Smooth muscle cell (in vitro differentiated cells): ENCODE data around the gene KCTD15. TPM values are rescaled to one million over a fixed set of nuclear protein-coding genes. Genes with fewer than 3 reads are reported as not detected.

Experiments used
- DNase-seq: peaks from one replicate; lab custom pipeline; 2025; ENCODE audit not compliant: unreplicated experiment; lab: John Stamatoyannopoulos, UW
- H2AFZ ChIP-seq: fragments of 200-600 bp; sonication (generic); 2 replicates; pipeline ENCODE4 v1.6.0; 2016; ENCODE audit warnings: antibody characterized with exemption, low read depth, mild to moderate bottlenecking
- H3F3A ChIP-seq: fragments of 200-600 bp; sonication (generic); 2 replicates; pipeline ENCODE4 v1.6.0; 2017; ENCODE audit warnings: antibody characterized with exemption, low read depth
- H3K27ac ChIP-seq: fragments of 200-600 bp; sonication (generic); 2 replicates; pipeline ENCODE4 v1.5.1; 2016; ENCODE audit warnings: low read depth, mild to moderate bottlenecking
- H3K27me3 ChIP-seq: fragments of 200-600 bp; sonication (generic); 2 replicates; pipeline ENCODE4 v1.6.1; 2016; ENCODE audit warnings: low read depth, mild to moderate bottlenecking
- H3K36me3 ChIP-seq: fragments of 200-600 bp; sonication (generic); 2 replicates; pipeline ENCODE4 v1.5.1; 2016; ENCODE audit warnings: low read depth
- H3K4me1 ChIP-seq: fragments of 200-600 bp; sonication (generic); 2 replicates; pipeline ENCODE4 v1.5.1; 2016; ENCODE audit warnings: low read depth
- H3K4me2 ChIP-seq: fragments of 200-600 bp; sonication (generic); 2 replicates; pipeline ENCODE4 v1.6.0; 2016; ENCODE audit warnings: mild to moderate bottlenecking
- H3K4me3 ChIP-seq: fragments of 200-600 bp; sonication (generic); 2 replicates; pipeline ENCODE4 v1.5.1; 2016; ENCODE audit warnings: mild to moderate bottlenecking
- H3K79me2 ChIP-seq: fragments of 200-600 bp; sonication (generic); 2 replicates; pipeline ENCODE4 v1.6.0; 2016; ENCODE audit warnings: low read depth, mild to moderate bottlenecking
- H3K9ac ChIP-seq: fragments of 200-600 bp; sonication (generic); 2 replicates; pipeline ENCODE4 v1.6.0; 2016; ENCODE audit warnings: low read depth
- H3K9me3 ChIP-seq: fragments of 200-600 bp; sonication (generic); replicated peaks from 2 replicates; pipeline ENCODE4 v1.5.1; 2016; ENCODE audit warnings: low read depth
- H4K20me1 ChIP-seq: fragments of 200-600 bp; sonication (generic); 2 replicates; pipeline ENCODE4 v1.6.0; 2016; ENCODE audit warnings: low read depth
- WGBS: methylation state at CpG from one replicate; pipeline ENCODE4 v1.1.7; 2016; ENCODE audit warnings: low lambda C conversion rate; 5-methylcytosine and 5-hydroxymethylcytosine counted together
- polyA plus RNA-seq: library from polyadenylated mRNA; unstranded; fragments of >200 nt; fragmentation: Nextera tagmentation; extraction: Ambion mirVana; gene quantifications from 2 replicates; pipeline ENCODE4 v1.2.1, GENCODE V29; 2016
- total RNA-seq: library from RNA; depleted of rRNA; stranded (reverse); fragments of >200 nt; gene quantifications from 2 replicates; pipeline ENCODE4 v1.2.3, GENCODE V29; 2014
- TF ChIP-seq, protein P1 (sequence below): fragments of 200-600 bp; sonication (generic); IDR thresholded peaks from 2 replicates; pipeline ENCODE4 v1.5.1; 2017; ENCODE audit warnings: borderline replicate concordance, mild to moderate bottlenecking, antibody characterized with exemption; ENCODE audit not compliant: insufficient read depth, poor library complexity, severe bottlenecking

Gene KCTD15
- total and polyA plus RNA-seq, 2 experiments from 2014 or later: 9.6 to 54.3 TPM

DNA sequence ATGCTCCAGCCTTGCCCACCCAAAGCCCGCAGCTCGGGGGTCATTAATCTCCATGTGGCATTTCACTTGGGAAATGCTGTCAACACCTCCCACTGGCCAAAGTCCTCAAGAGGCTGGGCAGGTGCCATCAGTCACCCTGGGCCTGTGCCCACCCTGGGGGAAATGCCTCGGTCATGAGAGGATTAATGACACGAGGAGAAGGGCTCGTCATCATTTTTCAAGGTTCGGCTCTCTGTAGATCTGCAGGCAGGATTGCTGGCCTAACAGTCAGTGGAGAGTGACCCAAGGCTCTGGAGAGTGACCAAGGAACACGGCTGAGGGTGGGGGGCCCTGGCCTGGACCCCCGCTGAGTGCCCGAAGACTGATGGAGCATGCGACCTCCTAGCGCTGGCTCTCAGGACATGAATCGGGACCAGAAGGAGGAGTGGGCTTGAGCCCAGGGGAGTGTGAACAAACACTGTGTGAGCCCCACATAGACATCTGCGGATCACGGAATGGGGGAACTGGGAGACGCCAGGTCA lies 15.2 kb upstream of the KCTD15 start:
- TF ChIP-seq, protein P1, sequence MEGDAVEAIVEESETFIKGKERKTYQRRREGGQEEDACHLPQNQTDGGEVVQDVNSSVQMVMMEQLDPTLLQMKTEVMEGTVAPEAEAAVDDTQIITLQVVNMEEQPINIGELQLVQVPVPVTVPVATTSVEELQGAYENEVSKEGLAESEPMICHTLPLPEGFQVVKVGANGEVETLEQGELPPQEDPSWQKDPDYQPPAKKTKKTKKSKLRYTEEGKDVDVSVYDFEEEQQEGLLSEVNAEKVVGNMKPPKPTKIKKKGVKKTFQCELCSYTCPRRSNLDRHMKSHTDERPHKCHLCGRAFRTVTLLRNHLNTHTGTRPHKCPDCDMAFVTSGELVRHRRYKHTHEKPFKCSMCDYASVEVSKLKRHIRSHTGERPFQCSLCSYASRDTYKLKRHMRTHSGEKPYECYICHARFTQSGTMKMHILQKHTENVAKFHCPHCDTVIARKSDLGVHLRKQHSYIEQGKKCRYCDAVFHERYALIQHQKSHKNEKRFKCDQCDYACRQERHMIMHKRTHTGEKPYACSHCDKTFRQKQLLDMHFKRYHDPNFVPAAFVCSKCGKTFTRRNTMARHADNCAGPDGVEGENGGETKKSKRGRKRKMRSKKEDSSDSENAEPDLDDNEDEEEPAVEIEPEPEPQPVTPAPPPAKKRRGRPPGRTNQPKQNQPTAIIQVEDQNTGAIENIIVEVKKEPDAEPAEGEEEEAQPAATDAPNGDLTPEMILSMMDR: no peak
- Histone ChIP-seq H3K27ac (no peak overlapping the region), H3K79me2 (no peaks in the 10 kb centered on the region), H3F3A (no peaks in the 10 kb centered on the region), H2AFZ (no peak overlapping the region), H3K4me3 (no peak overlapping the region), H4K20me1 (no peaks in the 10 kb centered on the region), H3K9me3 (no peaks in the 10 kb centered on the region), H3K27me3 (no peaks in the 10 kb centered on the region), H3K9ac (no peak overlapping the region), H3K36me3 (no peaks in the 10 kb centered on the region), H3K4me2 (no peak overlapping the region), H3K4me1 (no peaks in the 10 kb centered on the region)
- no peak for DNase-seq
- WGBS: 87% methylated on average over 15 of the region's 15 CpGs

DNA sequence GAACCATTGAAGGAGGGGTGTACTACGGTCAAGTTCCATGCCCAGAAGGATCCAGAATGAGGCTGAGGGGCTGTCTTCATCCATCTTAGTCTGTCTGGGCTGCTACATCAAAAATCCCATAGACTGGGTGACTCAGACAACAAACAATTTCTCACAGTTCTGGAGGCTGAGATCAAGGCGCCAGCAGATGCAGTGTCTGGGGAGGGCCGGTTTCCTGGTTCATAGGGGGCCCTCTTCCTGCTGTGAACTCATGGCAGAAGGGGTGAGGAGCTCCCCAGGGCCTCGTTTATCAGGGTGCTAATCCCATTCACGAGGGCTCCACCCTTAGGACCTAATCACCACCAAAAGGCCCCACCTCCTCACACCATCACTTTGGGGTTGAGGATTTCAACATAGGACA lies 14.7 kb upstream of the KCTD15 start:
- Histone ChIP-seq H3K27ac (no peak overlapping the region), H3F3A (no peaks in the 10 kb centered on the region), H3K9ac (no peak overlapping the region), H3K27me3 (no peaks in the 10 kb centered on the region), H3K36me3 (no peaks in the 10 kb centered on the region), H2AFZ (no peak overlapping the region), H3K79me2 (no peaks in the 10 kb centered on the region), H4K20me1 (no peaks in the 10 kb centered on the region), H3K4me3 (no peak overlapping the region), H3K4me1 (no peaks in the 10 kb centered on the region), H3K9me3 (no peaks in the 10 kb centered on the region), H3K4me2 (no peak overlapping the region)
- TF ChIP-seq, protein P1: no peak
- DNase-seq: no peak
- WGBS: 22% methylated on average over 5 of the region's 5 CpGs

DNA sequence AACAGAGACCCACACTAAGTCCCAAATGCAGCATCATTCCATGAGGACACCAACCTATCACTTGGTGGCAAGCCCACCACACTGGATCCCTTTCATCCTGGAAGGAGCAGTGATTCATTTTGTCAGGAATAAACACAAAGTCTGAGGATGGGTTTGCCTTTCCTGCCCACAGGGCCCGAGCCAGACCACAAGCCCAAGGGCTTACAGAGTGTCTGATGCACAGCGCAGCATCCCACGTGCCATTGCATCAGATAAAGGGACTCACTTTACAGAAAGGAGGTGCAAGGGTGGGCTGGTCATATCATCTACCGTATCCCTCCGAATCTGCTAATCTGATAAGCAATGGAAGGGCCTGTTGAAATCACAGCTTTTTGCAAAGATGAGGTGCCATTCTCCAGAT lies 12.2 kb upstream of the KCTD15 start:
- Histone ChIP-seq H3K4me2 (no peak overlapping the region), H3K4me3 (no peak overlapping the region), H3K79me2 (no peaks in the 10 kb centered on the region), H3K27me3 (no peaks in the 10 kb centered on the region), H3K4me1 (no peaks in the 10 kb centered on the region), H3K27ac (no peak overlapping the region), H3F3A (no peaks in the 10 kb centered on the region), H2AFZ (no peak overlapping the region), H4K20me1 (no peaks in the 10 kb centered on the region), H3K36me3 (no peaks in the 10 kb centered on the region), H3K9ac (no peak overlapping the region), H3K9me3 (no peaks in the 10 kb centered on the region)
- WGBS: 46% methylated on average over 5 of the region's 5 CpGs
- TF ChIP-seq, protein P1: no peak
- no peak for DNase-seq

DNA sequence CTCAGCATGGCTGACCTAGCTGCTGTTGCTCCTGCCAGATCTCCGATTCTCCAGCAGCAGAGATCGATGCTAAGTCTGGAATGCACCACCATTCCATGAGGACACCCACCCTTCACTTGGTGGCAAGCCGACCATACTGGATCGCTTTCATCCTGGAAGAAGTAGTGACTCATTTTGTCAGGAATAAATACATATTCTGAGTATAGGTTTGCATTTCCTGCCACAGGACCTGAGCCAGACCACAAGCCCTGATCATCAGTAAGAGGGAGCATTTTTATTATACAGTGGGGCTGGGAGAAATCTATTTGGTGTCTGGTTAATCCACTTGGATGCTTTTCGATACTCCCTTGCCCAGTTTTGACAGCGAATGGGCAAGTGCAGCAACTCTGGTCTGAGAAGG lies 10.9 kb upstream of the KCTD15 start:
- 59% methylated on average over 6 of the region's 6 CpGs for WGBS
- no peaks in the 10 kb centered on the region for H3F3A ChIP-seq
- no peak overlapping the region for H3K4me3 ChIP-seq
- H3K4me2 ChIP-seq: no peak overlapping the region
- H3K27me3 ChIP-seq: no peaks in the 10 kb centered on the region
- no peak overlapping the region for H3K9ac ChIP-seq
- H3K4me1 ChIP-seq: no peaks in the 10 kb centered on the region
- no peaks in the 10 kb centered on the region for H3K79me2 ChIP-seq
- H3K36me3 ChIP-seq: no peaks in the 10 kb centered on the region
- H3K27ac ChIP-seq: no peak overlapping the region
- no peaks in the 10 kb centered on the region for H3K9me3 ChIP-seq
- TF ChIP-seq, protein P1: no peak
- no peak overlapping the region for H2AFZ ChIP-seq
- DNase-seq: no peak
- no peaks in the 10 kb centered on the region for H4K20me1 ChIP-seq
